OCI-M2 (cell line): ENCODE measurements around the gene TNC.

Experiments used
- DNase-seq: peaks from one replicate; lab custom pipeline; 2025; ENCODE audit not compliant: unreplicated experiment; lab: John Stamatoyannopoulos, UW

The TNC gene

GRCh38 chr9:115117999-115118878 is at the start of gene TNC:
Gene TNC, minus strand, starts transcription at chr9:115118157. Its CDS starts 27,139 bp downstream, at chr9:115091018.
- no peak for DNase-seq

GRCh38 chr9:115167175-115167574 is 49.2 kb upstream of the TNC start:
- no peak for DNase-seq

- DNase-seq, result no peak
Measured at GRCh38 chr9:115165233-115165632, 47.3 kb upstream of the TNC start.

GRCh38 chr9:115164511-115164974 is 46.6 kb upstream of the TNC start:
- DNase-seq, result no peak

- DNase-seq, result no peak
Measured at GRCh38 chr9:115162946-115163345, 45.0 kb upstream of the TNC start.

- DNase-seq, result no peak
Measured at GRCh38 chr9:115161446-115161845, 43.5 kb upstream of the TNC start.

DNA sequence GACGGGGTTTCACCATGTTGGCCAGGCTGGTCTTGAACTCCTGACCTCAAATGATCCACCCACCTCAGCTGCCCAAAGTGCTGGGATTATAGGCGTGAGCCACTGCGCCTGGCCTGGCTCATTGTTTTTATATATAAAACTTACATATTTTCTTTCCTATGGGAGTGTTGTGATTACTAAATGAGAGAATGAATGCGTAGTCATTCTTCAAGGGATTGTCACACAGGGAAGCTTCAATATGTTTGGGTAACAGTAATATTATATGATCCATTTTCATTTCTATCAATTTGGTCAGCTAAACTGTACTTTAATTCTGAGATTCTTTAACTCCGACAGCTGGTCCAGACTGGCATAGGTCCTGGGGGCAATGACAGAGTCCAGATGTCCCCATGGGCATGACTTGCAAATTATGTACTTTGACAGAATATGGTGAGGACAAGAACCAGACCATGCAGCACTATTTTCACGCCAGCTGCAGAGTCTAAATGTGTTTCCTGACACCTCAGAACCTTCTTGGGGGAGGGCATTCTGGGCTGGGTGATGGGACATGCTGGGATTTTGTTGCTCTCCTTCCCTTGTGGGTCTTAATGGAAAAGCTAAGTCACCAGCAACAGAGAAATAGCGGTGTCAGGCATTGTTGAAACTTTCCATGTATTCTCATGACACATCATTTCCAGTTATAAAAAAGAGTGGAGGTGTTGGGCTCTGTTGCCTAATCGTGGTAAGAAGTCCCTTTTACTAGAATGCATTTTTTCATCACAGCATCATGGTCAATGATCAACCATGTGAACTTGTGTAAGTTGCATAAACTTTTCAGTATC is 40.9 kb upstream of the TNC start:
- DNase-seq, result no peak

DNA sequence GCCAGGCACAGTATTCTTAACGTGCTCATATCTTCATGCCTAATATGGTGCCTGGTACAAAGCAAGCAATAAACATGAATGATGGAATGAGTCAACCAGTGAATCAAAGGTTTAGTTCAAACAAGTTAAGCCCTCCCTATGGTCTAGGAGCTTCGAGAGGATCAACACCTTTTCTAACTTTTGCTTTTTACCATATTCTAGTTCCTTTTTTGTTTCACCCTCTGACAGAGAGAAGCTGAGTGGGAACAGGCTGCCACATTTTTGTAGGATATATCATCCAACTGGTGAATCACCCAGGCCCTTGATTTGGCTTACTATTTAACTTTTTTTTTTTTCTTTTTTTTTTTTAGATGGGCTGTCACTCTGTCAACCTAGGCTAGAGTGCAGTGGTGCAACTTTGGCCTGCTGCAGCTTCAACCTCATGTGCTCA is 39.3 kb upstream of the TNC start:
- no peak for DNase-seq

- DNase-seq, result no peak
Measured at GRCh38 chr9:115155037-115155436, 37.1 kb upstream of the TNC start.

DNA sequence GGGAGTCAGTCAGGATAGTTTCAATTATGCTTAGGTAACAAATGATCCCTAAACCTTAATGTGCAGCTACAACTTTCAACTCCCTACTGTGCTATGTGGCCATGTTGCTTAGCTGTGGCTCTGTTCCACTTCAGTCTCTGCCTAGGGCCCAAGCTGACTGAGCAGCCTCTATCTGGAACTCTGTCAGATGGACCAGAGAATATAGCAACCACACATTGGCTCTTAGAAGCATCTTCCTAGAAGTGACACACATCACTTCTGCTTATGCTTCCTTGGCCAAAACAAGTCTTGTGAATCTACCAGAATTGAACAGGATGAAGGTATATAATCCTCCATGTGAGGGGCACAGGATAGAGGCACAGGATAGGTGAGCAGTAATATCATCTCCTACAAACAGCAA is 36.7 kb upstream of the TNC start:
- DNase-seq, result no peak

- DNase-seq, result no peak
Measured at GRCh38 chr9:115152281-115152820, 34.4 kb upstream of the TNC start.

- DNase-seq, result no peak
Measured at GRCh38 chr9:115148721-115149120, 30.8 kb upstream of the TNC start.

DNA sequence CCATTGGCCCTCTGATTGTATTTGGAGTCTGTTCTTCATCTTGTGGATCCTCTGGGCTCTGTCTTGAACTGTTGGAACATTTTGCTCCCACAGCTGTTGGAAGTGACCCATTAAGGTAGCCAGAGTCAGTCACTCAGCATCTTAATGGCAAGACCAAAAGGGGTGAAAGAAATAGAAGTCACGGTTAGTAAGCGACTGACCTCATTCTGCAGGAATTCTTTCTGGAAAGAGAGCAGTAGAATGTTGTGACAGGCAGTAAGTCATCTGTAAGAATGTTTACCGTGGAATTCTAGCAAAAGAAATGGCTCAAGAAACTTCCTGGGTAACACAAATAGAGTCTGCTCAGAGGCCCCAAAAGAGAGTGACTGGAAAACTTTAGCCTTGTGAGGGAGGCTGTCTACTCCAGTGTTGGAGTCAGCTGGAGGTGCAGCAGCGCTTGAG is 28.6 kb upstream of the TNC start:
- DNase-seq, result no peak

DNA sequence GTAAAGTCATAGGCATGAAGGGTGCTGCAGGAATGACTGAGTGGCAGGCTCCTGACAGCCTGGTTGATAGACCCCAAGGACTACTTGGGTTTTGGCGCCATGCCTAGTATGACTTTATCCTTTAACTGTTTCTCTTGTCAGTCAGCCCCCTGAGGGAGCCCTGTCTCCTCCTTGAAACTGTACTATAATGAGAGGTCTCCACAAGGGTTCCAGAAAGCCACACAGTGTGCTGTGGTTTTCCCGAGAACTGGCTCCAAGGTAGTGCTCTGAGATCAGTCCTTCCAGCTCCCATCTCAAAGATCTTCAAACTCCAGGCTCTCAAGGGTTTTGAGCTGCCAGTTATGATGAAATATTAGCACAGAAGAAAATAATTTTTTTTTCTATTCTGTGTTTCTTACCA is 26.7 kb upstream of the TNC start:
- no peak for DNase-seq

DNA sequence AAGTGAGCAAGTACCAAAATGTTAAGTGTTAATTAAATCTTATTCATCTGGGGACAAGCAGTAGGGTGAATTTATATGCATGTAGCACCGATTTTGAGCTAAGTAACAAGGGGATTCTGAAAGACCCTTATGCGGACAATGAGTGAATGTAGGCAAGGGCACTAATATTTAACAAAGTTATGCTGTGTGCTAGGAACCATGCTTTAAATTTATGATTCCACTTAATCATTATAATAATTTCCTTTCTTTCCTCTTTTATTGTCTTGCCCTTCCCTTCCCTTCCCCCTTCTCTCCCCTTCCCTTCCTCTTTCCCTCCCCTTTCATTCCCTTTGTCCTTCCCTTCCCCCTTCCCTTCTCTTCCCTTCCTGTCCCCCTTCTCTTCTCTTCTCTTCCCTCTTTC is 25.7 kb upstream of the TNC start:
- no peak for DNase-seq

DNA sequence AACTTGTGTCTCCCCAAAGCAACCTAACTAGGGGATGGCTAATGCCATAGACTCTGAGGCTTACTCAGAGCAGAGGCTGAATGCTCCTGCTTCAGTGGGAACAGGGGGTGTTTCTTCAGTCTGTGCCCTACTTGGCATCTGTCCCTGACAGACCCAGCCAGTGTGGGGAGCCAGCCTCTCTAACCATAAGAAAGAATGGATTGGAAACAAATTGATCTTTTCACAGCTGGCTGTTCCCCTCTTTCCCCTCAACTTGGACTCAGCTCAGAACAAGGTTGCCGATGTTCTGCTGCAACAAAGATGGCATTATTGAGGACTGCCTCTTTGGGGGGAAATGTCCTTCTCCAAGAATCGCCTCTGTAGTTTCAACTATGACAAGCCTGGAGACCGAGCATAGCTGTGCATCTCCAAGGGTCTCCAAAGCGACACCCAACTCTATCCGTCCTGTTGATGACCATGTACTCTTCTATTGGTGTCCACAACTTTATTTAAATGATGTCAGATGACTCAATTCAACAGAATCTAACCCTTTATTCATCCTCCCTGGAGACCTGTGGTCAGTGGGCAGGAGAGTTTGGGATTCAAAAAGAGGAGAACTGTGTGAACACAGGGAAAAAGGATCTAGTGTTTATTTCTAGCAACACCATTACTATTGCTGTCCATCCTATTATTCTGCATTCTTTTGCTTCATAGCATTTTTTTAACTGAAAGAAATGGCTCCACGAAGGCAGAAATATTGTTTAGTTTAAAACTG is 24.7 kb upstream of the TNC start:
- no peak for DNase-seq

DNA sequence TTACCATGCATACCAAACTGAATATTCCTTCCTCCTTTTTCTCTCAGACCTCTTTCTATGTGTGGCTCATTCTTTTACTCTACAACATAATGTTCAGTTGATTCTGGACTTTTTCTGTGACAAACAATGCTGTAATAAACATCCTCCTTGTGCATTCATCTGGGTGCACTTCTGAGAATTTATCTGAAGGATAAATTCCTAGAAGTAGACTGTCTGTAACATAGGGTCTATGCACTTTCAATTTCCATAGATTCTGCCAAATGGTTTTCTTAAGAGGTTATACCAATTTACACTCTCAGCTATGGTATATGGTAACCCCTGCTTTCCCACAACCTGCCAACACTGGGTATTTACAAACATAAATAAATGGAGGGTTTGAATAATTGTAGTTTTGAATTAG is 24.1 kb upstream of the TNC start:
- DNase-seq, result no peak

- no peak for DNase-seq
Measured at GRCh38 chr9:115141612-115142011, 23.7 kb upstream of the TNC start.

DNA sequence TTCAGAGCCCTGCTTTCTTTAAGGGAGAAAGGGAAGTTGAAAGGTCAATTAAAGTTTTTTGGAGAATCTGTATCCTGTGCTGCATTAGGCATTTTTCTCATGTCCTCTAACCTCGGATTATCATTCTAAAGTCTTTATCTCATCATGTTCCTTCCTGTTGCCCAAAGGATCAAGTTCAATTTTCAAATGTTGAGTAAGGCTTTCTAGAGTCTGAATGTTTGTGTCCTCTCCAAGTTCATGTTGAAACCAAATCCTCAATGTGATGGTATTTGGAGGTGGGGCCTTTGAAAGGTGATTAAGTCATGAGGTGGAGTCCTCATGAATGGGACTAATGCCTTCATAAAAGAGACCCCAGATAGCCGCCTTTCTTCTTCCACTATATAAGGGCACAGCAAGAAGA is 20.2 kb upstream of the TNC start:
- no peak for DNase-seq

- no peak for DNase-seq
Measured at GRCh38 chr9:115137526-115137925, 19.6 kb upstream of the TNC start.
